HEK293 (cell line): ENCODE data around the gene RBFOX2.

ENCODE experiments used
- CTCF ChIA-PET: fragments of 350-600 bp; formaldehyde crosslinking; extraction: SDS; loops from one replicate; lab custom pipeline; 2021; ENCODE audit warnings: antibody characterized with exemption; lab: Yijun Ruan, JAX
- POLR2A ChIA-PET: fragments of 300-600 bp; formaldehyde crosslinking; extraction: SDS; loops from one replicate; lab custom pipeline; 2020; ENCODE audit warnings: antibody characterized with exemption, inconsistent platforms; lab: Yijun Ruan, JAX
- H3K27ac ChIP-seq: fragments of 200-500 bp; sonication (Bioruptor generic); 2 replicates; pipeline ENCODE4 v1.5.1; 2014; ENCODE audit warnings: low read depth, low read length, control low read depth, inconsistent platforms; ENCODE audit errors: extremely low read depth
- H3K36me3 ChIP-seq, 2 experiments: fragments of 200-500 bp in 1 of 2; sonication (Bioruptor generic) in 1 of 2; 1 replicate in 1 of 2; 2 replicates in 1 of 2; pipeline ENCODE4 v1.5.1; 2014 to 2017; ENCODE audit warnings: inconsistent platforms in 2 of 2, low read length in 2 of 2; ENCODE audit not compliant: control insufficient read depth in 2 of 2, insufficient read depth in 1 of 2
- H3K4me1 ChIP-seq: fragments of 200-500 bp; sonication (Bioruptor generic); 2 replicates; pipeline ENCODE4 v1.5.1; 2014; ENCODE audit warnings: mild to moderate bottlenecking, low read length, inconsistent platforms; ENCODE audit not compliant: control insufficient read depth, insufficient read depth
- H3K4me3 ChIP-seq: 2 replicates; pipeline ENCODE4 v1.5.1; 2011; ENCODE audit warnings: low read depth, mild to moderate bottlenecking, control low read depth, low read length, moderate library complexity
- H3K9me3 ChIP-seq: fragments of 200-500 bp; sonication (Bioruptor generic); 2 replicates; pipeline ENCODE4 v1.5.1; 2014; ENCODE audit warnings: low read depth, low read length, inconsistent platforms; ENCODE audit not compliant: control insufficient read depth, insufficient read depth
- CTCF ChIP-seq: fragments of 450-650 bp; formaldehyde crosslinking; IDR thresholded peaks from 2 replicates; pipeline ENCODE4 v1.5.1; 2016; ENCODE audit warnings: missing biosample characterization, missing genetic modification characterization
- IKZF3 ChIP-seq: fragments of 450-650 bp; IDR thresholded peaks from 2 replicates; pipeline ENCODE4 v1.5.0; 2018; ENCODE audit warnings: missing biosample characterization, mild to moderate bottlenecking, missing genetic modification characterization, moderate library complexity
- SP3 ChIP-seq: fragments of 450-650 bp; formaldehyde crosslinking; IDR thresholded peaks from 2 replicates; pipeline ENCODE4 v1.5.1; 2016; ENCODE audit warnings: missing biosample characterization, missing genetic modification characterization
- YY1 ChIP-seq: fragments of 450-650 bp; formaldehyde crosslinking; IDR thresholded peaks from 2 replicates; pipeline ENCODE4 v1.5.1; 2018; ENCODE audit warnings: missing biosample characterization, missing genetic modification characterization
- ZBTB49 ChIP-seq: fragments of 450-650 bp; formaldehyde crosslinking; IDR thresholded peaks from 2 replicates; pipeline ENCODE4 v1.5.1; 2016; ENCODE audit warnings: missing biosample characterization, missing genetic modification characterization, low read depth
- ZBTB6 ChIP-seq: fragments of 450-650 bp; formaldehyde crosslinking; IDR thresholded peaks from 2 replicates; pipeline ENCODE4 v1.5.1; 2017; ENCODE audit warnings: missing biosample characterization, missing genetic modification characterization
- ZBTB7A ChIP-seq: fragments of 450-650 bp; formaldehyde crosslinking; IDR thresholded peaks from 2 replicates; pipeline ENCODE4 v1.5.1; 2016; ENCODE audit warnings: low read depth, missing biosample characterization, missing genetic modification characterization
- ZIC2 ChIP-seq: fragments of 450-650 bp; formaldehyde crosslinking; IDR thresholded peaks from 2 replicates; pipeline ENCODE4 v1.5.1; 2016; ENCODE audit warnings: missing biosample characterization, missing genetic modification characterization
- ZNF121 ChIP-seq: fragments of 450-650 bp; formaldehyde crosslinking; IDR thresholded peaks from 2 replicates; pipeline ENCODE4 v1.5.1; 2016; ENCODE audit warnings: missing biosample characterization, missing genetic modification characterization
- ZNF146 ChIP-seq: fragments of 450-650 bp; formaldehyde crosslinking; IDR thresholded peaks from 2 replicates; pipeline ENCODE4 v1.5.1; 2016; ENCODE audit warnings: missing biosample characterization, missing genetic modification characterization
- ZNF148 ChIP-seq: fragments of 450-650 bp; formaldehyde crosslinking; IDR thresholded peaks from 2 replicates; pipeline ENCODE4 v1.5.0; 2017; ENCODE audit warnings: missing biosample characterization, missing genetic modification characterization, borderline replicate concordance
- ZNF174 ChIP-seq: fragments of 450-650 bp; formaldehyde crosslinking; IDR thresholded peaks from 2 replicates; pipeline ENCODE4 v1.5.0; 2017; ENCODE audit warnings: missing biosample characterization, mild to moderate bottlenecking, missing genetic modification characterization
- ZNF2 ChIP-seq: fragments of 450-650 bp; formaldehyde crosslinking; IDR thresholded peaks from 2 replicates; pipeline ENCODE4 v1.5.1; 2016; ENCODE audit warnings: missing biosample characterization, missing genetic modification characterization
- ZNF24 ChIP-seq: fragments of 450-650 bp; formaldehyde crosslinking; IDR thresholded peaks from 2 replicates; pipeline ENCODE4 v1.5.1; 2016; ENCODE audit warnings: missing biosample characterization, missing genetic modification characterization
- ZNF362 ChIP-seq: fragments of 450-650 bp; formaldehyde crosslinking; IDR thresholded peaks from 2 replicates; pipeline ENCODE4 v1.5.1; 2016; ENCODE audit warnings: missing biosample characterization, missing genetic modification characterization
- ZNF426 ChIP-seq: fragments of 450-650 bp; formaldehyde crosslinking; IDR thresholded peaks from 2 replicates; pipeline ENCODE4 v1.5.1; 2017; ENCODE audit warnings: missing biosample characterization, missing genetic modification characterization, mild to moderate bottlenecking, inconsistent platforms, moderate library complexity
- ZNF548 ChIP-seq: fragments of 450-650 bp; formaldehyde crosslinking; IDR thresholded peaks from 2 replicates; pipeline ENCODE4 v1.5.1; 2016; ENCODE audit warnings: missing biosample characterization, missing genetic modification characterization
- ZNF585B ChIP-seq: fragments of 450-650 bp; formaldehyde crosslinking; IDR thresholded peaks from 2 replicates; pipeline ENCODE4 v1.5.1; 2016; ENCODE audit warnings: missing biosample characterization, missing genetic modification characterization
- ZNF610 ChIP-seq: fragments of 450-650 bp; formaldehyde crosslinking; IDR thresholded peaks from 2 replicates; pipeline ENCODE4 v1.5.1; 2016; ENCODE audit warnings: missing biosample characterization, missing genetic modification characterization, borderline replicate concordance
- ZNF624 ChIP-seq: fragments of 450-650 bp; formaldehyde crosslinking; IDR thresholded peaks from 2 replicates; pipeline ENCODE4 v1.5.1; 2017; ENCODE audit warnings: missing biosample characterization, missing genetic modification characterization
- ZSCAN4 ChIP-seq: fragments of 450-650 bp; formaldehyde crosslinking; IDR thresholded peaks from 2 replicates; pipeline ENCODE4 v1.5.1; 2017; ENCODE audit warnings: missing biosample characterization, missing genetic modification characterization
- ZSCAN5A ChIP-seq: fragments of 450-650 bp; formaldehyde crosslinking; IDR thresholded peaks from 2 replicates; pipeline ENCODE4 v1.5.1; 2016; ENCODE audit warnings: missing biosample characterization, missing genetic modification characterization

Gene RBFOX2

GRCh38 chr22:35912658-35913057 lies 116.0 kb downstream of the RBFOX2 start:
- no peak overlapping the region for H3K27ac ChIP-seq
- POLR2A ChIA-PET: no interaction called here
- no peaks in the 10 kb centered on the region for H3K9me3 ChIP-seq
- no peak overlapping the region for H3K4me3 ChIP-seq
- CTCF ChIA-PET: interaction anchor here (0.6 to 1.8 kb wide), 4 partner anchors 9 to 482 kb away, joined by 3 to 10 read pairs (median 3); no protein-coding TSS in a partner anchor
- no peak for TF ChIP-seq ZNF362
- TF ChIP-seq ZNF610 (tag by site-specific recombination): no peak
- no peak for TF ChIP-seq ZSCAN5A
- TF ChIP-seq ZNF585B (tag by site-specific recombination): no peak
- TF ChIP-seq ZBTB7A (tag by site-specific recombination): no peak
- no peak for TF ChIP-seq ZBTB49 (tag by site-specific recombination)
- TF ChIP-seq ZIC2 (tag by site-specific recombination): no peak
- TF ChIP-seq ZNF426 (tag by site-specific recombination): no peak
- TF ChIP-seq CTCF (tag by site-specific recombination): no peak
- TF ChIP-seq SP3: no peak
- TF ChIP-seq ZNF174 (tag by site-specific recombination): no peak
- no peak for TF ChIP-seq ZNF2 (tag by site-specific recombination)
- no peak for TF ChIP-seq ZNF146 (tag by site-specific recombination)
- no peak for TF ChIP-seq ZNF121 (tag by site-specific recombination)
- H3K4me1 ChIP-seq: peaks cover 26% of the 10 kb centered on the region
- no peaks in the 10 kb centered on the region for H3K36me3 ChIP-seq

- Histone ChIP-seq H3K9me3 (no peaks in the 10 kb centered on the region), H3K4me1 (peaks cover 26% of the 10 kb centered on the region), H3K27ac (no peak overlapping the region), H3K36me3 (no peaks in the 10 kb centered on the region), H3K4me3 (no peak overlapping the region)
- ChIA-PET POLR2A (no interaction called here), CTCF (no interaction called here)
- no peak for TF ChIP-seq ZNF426 (tag by site-specific recombination)
- no peak for TF ChIP-seq ZNF148 (tag by site-specific recombination)
- TF ChIP-seq ZNF548: no peak
- no peak for TF ChIP-seq ZNF624
- no peak for TF ChIP-seq ZNF585B (tag by site-specific recombination)
- TF ChIP-seq YY1 (tag by site-specific recombination): no peak
- TF ChIP-seq IKZF3 (tag by site-specific recombination): no peak
- TF ChIP-seq ZSCAN4 (tag by site-specific recombination): no peak
- no peak for TF ChIP-seq ZNF610 (tag by site-specific recombination)
- no peak for TF ChIP-seq ZBTB6 (tag by site-specific recombination)
- TF ChIP-seq ZNF24 (tag by site-specific recombination): no peak
Measured at GRCh38 chr22:35911877-35912276, 116.7 kb downstream of the RBFOX2 start.
